ENCODE results near the gene THOC5. TPM values are rescaled to one million over a fixed set of nuclear protein-coding genes. Genes with fewer than 3 reads are reported as not detected.

The THOC5 gene
- total RNA-seq, 2 donors from 2014 or later = 61.1 to 89.7 TPM

DNA sequence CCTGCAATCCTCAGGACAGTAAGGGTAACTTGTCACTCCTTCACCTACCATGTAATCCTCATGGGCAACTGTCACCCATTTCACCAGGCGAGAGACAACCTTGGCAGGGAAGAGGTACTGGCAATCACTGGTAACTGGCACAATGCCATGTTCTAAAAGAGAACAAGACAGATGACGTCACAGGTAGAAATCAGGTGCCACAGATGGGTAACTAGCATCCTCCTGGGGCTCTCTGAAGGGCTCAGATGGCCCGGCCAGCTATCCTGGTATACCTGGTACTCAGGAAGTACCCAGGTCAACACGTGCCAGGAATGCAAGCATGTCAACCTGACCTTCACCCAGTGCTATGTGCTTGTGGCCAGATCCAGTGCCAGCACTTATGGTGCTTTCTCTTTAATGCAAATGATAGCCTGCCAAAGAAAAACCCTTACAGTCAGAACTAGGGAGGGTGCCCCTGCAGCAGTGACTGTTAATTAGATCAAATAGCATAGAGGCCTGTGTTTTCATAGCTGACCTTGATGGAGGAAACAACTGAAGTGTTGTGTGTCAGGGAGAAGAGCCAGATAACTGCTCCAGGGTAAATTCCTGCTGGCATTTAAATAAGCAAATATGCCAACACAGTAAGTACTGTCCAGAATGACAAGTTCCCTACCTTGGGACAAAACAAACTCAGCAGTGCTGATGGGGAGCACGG lies 36.2 kb downstream of the THOC5 start:
- Mint-ChIP-seq H3K36me3 (ENCODE audit: low read depth) (peaks cover 77% of the 10 kb centered on the region), H3K27ac (no peak overlapping the region), H3K9me3 (no peaks in the 10 kb centered on the region), H3K4me1 (no peaks in the 10 kb centered on the region), H3K27me3 (ENCODE audit: insufficient read depth) (no peaks in the 10 kb centered on the region), H3K4me3 (no peak overlapping the region)
- H3K27ac ChIP-seq (ENCODE audit: low read depth, low read length) = no peak overlapping the region
- H3K9me3 ChIP-seq (ENCODE audit: control insufficient read depth, low read length) = no peaks in the 10 kb centered on the region
- no peak overlapping the region for H3K9ac ChIP-seq (ENCODE audit: extremely low read depth, low read length, poor library complexity, severe bottlenecking)
- H3K36me3 ChIP-seq (ENCODE audit: control insufficient read depth, insufficient read depth, low read length) = peaks cover 80% of the 10 kb centered on the region
- WGBS, 2 experiments (ENCODE audit: insufficient coverage in 1 of 2, insufficient read length in 1 of 2) = 90 to 95% methylated on average over 5 of the region's 5 CpGs
- no peak overlapping the region for H3K4me3 ChIP-seq (ENCODE audit: low read length)
- H3K27me3 ChIP-seq (ENCODE audit: control insufficient read depth, insufficient read depth, low read length, poor library complexity, severe bottlenecking) = no peaks in the 10 kb centered on the region
- no peak for DNase-seq
- TF ChIP-seq CTCF (conservative IDR thresholded peaks at IDR 0.05) = no peak
- no peaks in the 10 kb centered on the region for H3K4me1 ChIP-seq (ENCODE audit: control insufficient read depth, insufficient read depth, low read length)

GRCh38 chr22:29512031-29512430 lies 41.5 kb downstream of the THOC5 start:
- H3K9me3 ChIP-seq (ENCODE audit: control insufficient read depth, low read length) = no peaks in the 10 kb centered on the region
- H3K36me3 Mint-ChIP-seq (ENCODE audit: low read depth) = peaks cover 78% of the 10 kb centered on the region
- H3K4me3 ChIP-seq (ENCODE audit: low read length) = no peak overlapping the region
- H3K27me3 ChIP-seq (ENCODE audit: control insufficient read depth, insufficient read depth, low read length, poor library complexity, severe bottlenecking) = no peaks in the 10 kb centered on the region
- H3K4me1 ChIP-seq (ENCODE audit: control insufficient read depth, insufficient read depth, low read length) = peaks cover 2% of the 10 kb centered on the region
- H3K9me3 Mint-ChIP-seq = no peaks in the 10 kb centered on the region
- DNase-seq = no peak
- H3K27ac Mint-ChIP-seq = no peak overlapping the region
- peaks cover 85% of the 10 kb centered on the region for H3K36me3 ChIP-seq (ENCODE audit: control insufficient read depth, insufficient read depth, low read length)
- no peak overlapping the region for H3K27ac ChIP-seq (ENCODE audit: low read depth, low read length)
- no peak overlapping the region for H3K9ac ChIP-seq (ENCODE audit: extremely low read depth, low read length, poor library complexity, severe bottlenecking)
- no peak overlapping the region for H3K4me3 Mint-ChIP-seq
- no peaks in the 10 kb centered on the region for H3K4me1 Mint-ChIP-seq
- WGBS, 2 experiments (ENCODE audit: insufficient coverage in 1 of 2, insufficient read length in 1 of 2) = 78% methylated on average over 4 of the region's 4 CpGs; no CpG with 5 or more reads in 1 of the 2 experiments
- no peaks in the 10 kb centered on the region for H3K27me3 Mint-ChIP-seq (ENCODE audit: insufficient read depth)
- no peak for TF ChIP-seq CTCF (conservative IDR thresholded peaks at IDR 0.05)

- H3K4me3 ChIP-seq (ENCODE audit: low read length) = no peak overlapping the region
- no peak for TF ChIP-seq CTCF (conservative IDR thresholded peaks at IDR 0.05)
- Mint-ChIP-seq H3K27me3 (ENCODE audit: insufficient read depth) (no peaks in the 10 kb centered on the region), H3K4me1 (no peaks in the 10 kb centered on the region), H3K9me3 (no peaks in the 10 kb centered on the region), H3K27ac (no peak overlapping the region), H3K4me3 (no peak overlapping the region), H3K36me3 (ENCODE audit: low read depth) (peaks cover 78% of the 10 kb centered on the region)
- no peak for DNase-seq
- no peaks in the 10 kb centered on the region for H3K9me3 ChIP-seq (ENCODE audit: control insufficient read depth, low read length)
- 90 to 97% methylated on average over 8 of the region's 8 CpGs for WGBS, 2 experiments (ENCODE audit: insufficient coverage in 1 of 2, insufficient read length in 1 of 2)
- peaks cover 2% of the 10 kb centered on the region for H3K4me1 ChIP-seq (ENCODE audit: control insufficient read depth, insufficient read depth, low read length)
- no peaks in the 10 kb centered on the region for H3K27me3 ChIP-seq (ENCODE audit: control insufficient read depth, insufficient read depth, low read length, poor library complexity, severe bottlenecking)
- H3K27ac ChIP-seq (ENCODE audit: low read depth, low read length) = no peak overlapping the region
- H3K36me3 ChIP-seq (ENCODE audit: control insufficient read depth, insufficient read depth, low read length) = peaks cover 85% of the 10 kb centered on the region
- no peak overlapping the region for H3K9ac ChIP-seq (ENCODE audit: extremely low read depth, low read length, poor library complexity, severe bottlenecking)
Measured at GRCh38 chr22:29511126-29511862, 42.3 kb downstream of the THOC5 start.
